A549 treated with AZD9567 at 1 μM for 4 hours (cell line): ENCODE data around the gene KCNAB2. TPM values are rescaled to one million over a fixed set of nuclear protein-coding genes. Genes with fewer than 3 reads are reported as not detected.

Experiments
- total RNA-seq: library from RNA; stranded (reverse); fragments of 200-300 nt; extraction: Qiagen RNA extraction; gene quantifications from 5 replicates; pipeline ENCODE4 v1.2.3, GENCODE V29; 2022; ENCODE audit not compliant: insufficient read depth

Gene KCNAB2
- total RNA-seq, result 6.7 to 10.2 TPM (median 7.6 TPM) in 5 replicates

GRCh38 chr1:6045561-6045960 is at the start of gene KCNAB2:
TSS of gene KCNAB2 (plus strand) at chr1:6045888. CDS start at chr1:6051537, 5,649 bp downstream.

Other genes starting within 250 kb of the KCNAB2 start
- gene NPHP4, start 53.5 kb upstream of the KCNAB2 start, total RNA-seq, result 5.4 to 6.5 TPM (median 6.3 TPM) in 5 replicates
- gene CHD5, start 134.4 kb downstream of the KCNAB2 start, total RNA-seq, result 0.45 to 1.5 TPM (median 1.0 TPM) in 5 replicates
- gene RPL22, start 153.7 kb downstream of the KCNAB2 start, total RNA-seq, result 370 to 459 TPM (median 452 TPM) in 5 replicates
- 12.3 to 16.4 TPM (median 16.0 TPM) in 5 replicates for gene RNF207, start 160.2 kb downstream of the KCNAB2 start, total RNA-seq
- gene ICMT, start 190.1 kb downstream of the KCNAB2 start, total RNA-seq, result 53.7 to 58.8 TPM (median 57.7 TPM) in 5 replicates
- gene HES3, start 198.3 kb downstream of the KCNAB2 start, total RNA-seq, result not detected in 5 replicates
- 2.5 to 3.1 TPM (median 2.7 TPM) in 5 replicates for gene GPR153, start 215.2 kb downstream of the KCNAB2 start, total RNA-seq